ENCODE results near the gene MYO7B.

Gene MYO7B

DNA sequence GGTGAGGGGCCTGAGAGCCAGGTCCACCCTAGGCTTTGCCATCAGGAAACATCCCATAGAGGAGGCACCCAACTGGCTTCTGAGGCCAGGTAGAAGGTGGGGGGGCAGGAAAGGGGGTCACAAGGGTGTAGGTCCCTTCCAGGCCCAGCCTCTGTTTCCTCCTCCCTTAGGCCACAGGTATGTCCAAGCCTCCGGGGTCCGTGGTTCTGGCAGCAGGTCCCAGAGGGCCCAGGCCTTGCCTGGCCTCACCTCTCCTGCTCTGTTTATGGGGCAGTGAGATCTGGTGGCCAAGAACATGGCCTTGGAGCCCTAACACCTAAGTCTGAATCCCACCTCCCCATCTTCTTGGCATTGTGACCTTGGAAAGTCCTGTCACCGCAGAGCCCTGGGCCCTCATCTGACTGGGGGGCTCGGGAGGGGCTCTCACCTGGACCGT is 88.9 kb downstream of the MYO7B start:
- H2AFZ ChIP-seq (ENCODE audit: low read depth, low read length) = no peak overlapping the region
- H3K4me1 ChIP-seq (ENCODE audit: low read length) = no peaks in the 10 kb centered on the region
- no peak overlapping the region for H3K4me2 ChIP-seq (ENCODE audit: low read length)
- H3K36me3 ChIP-seq (replicated peaks; ENCODE audit: low read depth, low read length) = no peaks in the 10 kb centered on the region
- no peaks in the 10 kb centered on the region for H4K20me1 ChIP-seq (ENCODE audit: insufficient read depth, low read length)
- no peaks in the 10 kb centered on the region for H3K27me3 ChIP-seq (ENCODE audit: low read depth, low read length)
- H3K4me3 ChIP-seq (ENCODE audit: low read length) = no peak overlapping the region
- H3K9ac ChIP-seq (ENCODE audit: low read length) = no peak overlapping the region
- no peak overlapping the region for H3K27ac ChIP-seq (ENCODE audit: low read length)
- no peaks in the 10 kb centered on the region for H3K9me3 ChIP-seq (ENCODE audit: insufficient read depth, low read length)
- no peaks in the 10 kb centered on the region for H3K79me2 ChIP-seq (ENCODE audit: low read length)
- TF ChIP-seq EZH2phosphoT487 (IDR thresholded peaks at IDR 0.05; ENCODE audit: low read depth) = no peak
- TF ChIP-seq, protein P1, sequence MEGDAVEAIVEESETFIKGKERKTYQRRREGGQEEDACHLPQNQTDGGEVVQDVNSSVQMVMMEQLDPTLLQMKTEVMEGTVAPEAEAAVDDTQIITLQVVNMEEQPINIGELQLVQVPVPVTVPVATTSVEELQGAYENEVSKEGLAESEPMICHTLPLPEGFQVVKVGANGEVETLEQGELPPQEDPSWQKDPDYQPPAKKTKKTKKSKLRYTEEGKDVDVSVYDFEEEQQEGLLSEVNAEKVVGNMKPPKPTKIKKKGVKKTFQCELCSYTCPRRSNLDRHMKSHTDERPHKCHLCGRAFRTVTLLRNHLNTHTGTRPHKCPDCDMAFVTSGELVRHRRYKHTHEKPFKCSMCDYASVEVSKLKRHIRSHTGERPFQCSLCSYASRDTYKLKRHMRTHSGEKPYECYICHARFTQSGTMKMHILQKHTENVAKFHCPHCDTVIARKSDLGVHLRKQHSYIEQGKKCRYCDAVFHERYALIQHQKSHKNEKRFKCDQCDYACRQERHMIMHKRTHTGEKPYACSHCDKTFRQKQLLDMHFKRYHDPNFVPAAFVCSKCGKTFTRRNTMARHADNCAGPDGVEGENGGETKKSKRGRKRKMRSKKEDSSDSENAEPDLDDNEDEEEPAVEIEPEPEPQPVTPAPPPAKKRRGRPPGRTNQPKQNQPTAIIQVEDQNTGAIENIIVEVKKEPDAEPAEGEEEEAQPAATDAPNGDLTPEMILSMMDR (IDR thresholded peaks at IDR 0.05; ENCODE audit: low read depth, low read length) = no peak

GRCh38 chr2:127624756-127625571 is 89.5 kb downstream of the MYO7B start:
- peak overlapping the region; percentile 54; the same call in 1 of the 2 replicates for H2AFZ ChIP-seq (ENCODE audit: low read depth, low read length)
- no peak overlapping the region for H3K9ac ChIP-seq (ENCODE audit: low read length)
- no peaks in the 10 kb centered on the region for H3K79me2 ChIP-seq (ENCODE audit: low read length)
- H4K20me1 ChIP-seq (ENCODE audit: insufficient read depth, low read length) = no peaks in the 10 kb centered on the region
- no peaks in the 10 kb centered on the region for H3K27me3 ChIP-seq (ENCODE audit: low read depth, low read length)
- H3K4me1 ChIP-seq (ENCODE audit: low read length) = no peaks in the 10 kb centered on the region
- H3K36me3 ChIP-seq (replicated peaks; ENCODE audit: low read depth, low read length) = no peaks in the 10 kb centered on the region
- no peak overlapping the region for H3K4me2 ChIP-seq (ENCODE audit: low read length)
- no peaks in the 10 kb centered on the region for H3K9me3 ChIP-seq (ENCODE audit: insufficient read depth, low read length)
- TF ChIP-seq, protein P1 (IDR thresholded peaks at IDR 0.05; ENCODE audit: low read depth, low read length) = no peak
- TF ChIP-seq EZH2phosphoT487 (IDR thresholded peaks at IDR 0.05; ENCODE audit: low read depth) = no peak
- H3K4me3 ChIP-seq (ENCODE audit: low read length) = no peak overlapping the region
- H3K27ac ChIP-seq (ENCODE audit: low read length) = no peak overlapping the region

DNA sequence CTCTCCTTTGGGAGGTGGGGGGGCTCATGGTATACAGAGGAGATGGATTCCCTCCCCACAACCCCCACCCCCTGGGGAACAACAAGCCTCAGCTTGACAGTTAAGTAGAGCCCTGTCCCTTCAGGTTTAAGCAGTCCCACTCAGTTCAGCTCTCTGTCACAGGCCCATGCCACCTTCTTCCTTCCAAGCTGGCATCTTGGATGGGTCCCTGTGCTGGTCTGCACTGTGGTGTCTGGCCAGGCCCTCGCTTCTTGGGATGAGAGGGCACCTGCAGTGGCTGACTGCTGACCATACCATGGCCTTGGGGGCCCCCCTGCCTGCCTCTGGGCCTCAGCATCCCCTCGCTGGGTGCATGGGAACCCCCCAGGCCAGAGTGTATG is 90.1 kb downstream of the MYO7B start:
- TF ChIP-seq, protein P1 (IDR thresholded peaks at IDR 0.05; ENCODE audit: low read depth, low read length) = no peak
- no peak for TF ChIP-seq EZH2phosphoT487 (IDR thresholded peaks at IDR 0.05; ENCODE audit: low read depth)
- Histone ChIP-seq H3K9ac (ENCODE audit: low read length) (no peak overlapping the region), H2AFZ (ENCODE audit: low read depth, low read length) (no peak overlapping the region), H4K20me1 (ENCODE audit: insufficient read depth, low read length) (no peaks in the 10 kb centered on the region), H3K27me3 (ENCODE audit: low read depth, low read length) (no peaks in the 10 kb centered on the region), H3K9me3 (ENCODE audit: insufficient read depth, low read length) (no peaks in the 10 kb centered on the region), H3K79me2 (ENCODE audit: low read length) (no peaks in the 10 kb centered on the region), H3K36me3 (replicated peaks; ENCODE audit: low read depth, low read length) (no peaks in the 10 kb centered on the region), H3K4me3 (ENCODE audit: low read length) (no peak overlapping the region), H3K4me1 (ENCODE audit: low read length) (no peaks in the 10 kb centered on the region), H3K27ac (ENCODE audit: low read length) (no peak overlapping the region), H3K4me2 (ENCODE audit: low read length) (no peak overlapping the region)

GRCh38 chr2:127626175-127626574 is 90.7 kb downstream of the MYO7B start:
- no peak for TF ChIP-seq EZH2phosphoT487 (IDR thresholded peaks at IDR 0.05; ENCODE audit: low read depth)
- TF ChIP-seq, protein P1 (IDR thresholded peaks at IDR 0.05; ENCODE audit: low read depth, low read length) = no peak
- H3K9me3 ChIP-seq (ENCODE audit: insufficient read depth, low read length) = no peaks in the 10 kb centered on the region
- no peaks in the 10 kb centered on the region for H3K79me2 ChIP-seq (ENCODE audit: low read length)
- no peaks in the 10 kb centered on the region for H4K20me1 ChIP-seq (ENCODE audit: insufficient read depth, low read length)
- no peaks in the 10 kb centered on the region for H3K4me1 ChIP-seq (ENCODE audit: low read length)
- no peaks in the 10 kb centered on the region for H3K36me3 ChIP-seq (replicated peaks; ENCODE audit: low read depth, low read length)
- H2AFZ ChIP-seq (ENCODE audit: low read depth, low read length) = no peak overlapping the region
- no peak overlapping the region for H3K4me2 ChIP-seq (ENCODE audit: low read length)
- no peak overlapping the region for H3K27ac ChIP-seq (ENCODE audit: low read length)
- no peak overlapping the region for H3K9ac ChIP-seq (ENCODE audit: low read length)
- H3K27me3 ChIP-seq (ENCODE audit: low read depth, low read length) = no peaks in the 10 kb centered on the region
- no peak overlapping the region for H3K4me3 ChIP-seq (ENCODE audit: low read length)

All from OCI-LY3 (cell line).